SK-N-SH (cell line): ENCODE data around the gene GSK3A. TPM values are rescaled to one million over a fixed set of nuclear protein-coding genes. Genes with fewer than 3 reads are reported as not detected.

Experiments used
- CTCF ChIA-PET: fragments of 300-600, 350-600 bp; formaldehyde crosslinking; extraction: SDS; loops from one replicate; lab custom pipeline; 2021; lab: Yijun Ruan, JAX
- POLR2A ChIA-PET: fragments of 350-600 bp; sonication (Branson Sonifier 250); formaldehyde crosslinking; extraction: SDS; loops from one replicate; lab custom pipeline; 2020; ENCODE audit warnings: antibody characterized with exemption, inconsistent platforms; lab: Yijun Ruan, JAX
- DNase-seq: peaks from one replicate; pipeline ENCODE4 v3.0.0; 2012
- H2AFZ ChIP-seq: fragments of 200-600 bp; sonication (generic); 2 replicates; pipeline ENCODE4 v1.8.1; 2016; ENCODE audit warnings: antibody characterized with exemption, mild to moderate bottlenecking, low read depth
- H3F3A ChIP-seq: fragments of 200-600 bp; sonication (generic); replicated peaks from 2 replicates; pipeline ENCODE3; 2016; ENCODE audit warnings: antibody characterized with exemption, mild to moderate bottlenecking; ENCODE audit not compliant: insufficient read depth
- H3K27ac ChIP-seq, 2 experiments: fragments of 200-500 bp in 1 of 2; fragments of 200-600 bp in 1 of 2; sonication (Bioruptor generic) in 1 of 2; sonication (generic), shearing (Covaris generic) in 1 of 2; 2 replicates each; pipeline versions ENCODE4 v1.5.1 to v1.6.1; 2014 to 2016; ENCODE audit warnings: low read depth in 2 of 2, inconsistent platforms in 1 of 2, low read length in 1 of 2, mild to moderate bottlenecking in 1 of 2, mixed read lengths in 1 of 2
- H3K27me3 ChIP-seq: fragments of 200-600 bp; sonication (generic), shearing (Covaris generic); 2 replicates; pipeline ENCODE4 v1.6.1; 2016; ENCODE audit warnings: mixed run types; ENCODE audit not compliant: insufficient read depth
- H3K36me3 ChIP-seq, 2 experiments: fragments of 200-500 bp in 1 of 2; fragments of 200-600 bp in 1 of 2; sonication (Bioruptor generic) in 1 of 2; sonication (generic) in 1 of 2; replicated peaks in 1 of 2; 2 replicates each; pipeline versions ENCODE3 to v1.5.1; 2014 to 2016; ENCODE audit warnings: low read length in 1 of 2, mild to moderate bottlenecking in 1 of 2; ENCODE audit not compliant: insufficient read depth in 2 of 2, control insufficient read depth in 1 of 2
- H3K4me1 ChIP-seq, 2 experiments: fragments of 200-500 bp in 1 of 2; fragments of 200-600 bp in 1 of 2; sonication (Bioruptor generic) in 1 of 2; sonication (generic), shearing (Covaris generic) in 1 of 2; 2 replicates each; pipeline versions ENCODE4 v1.5.1 to v1.6.1; 2014 to 2016; ENCODE audit warnings: low read depth in 1 of 2, low read length in 1 of 2, mixed run types in 1 of 2; ENCODE audit not compliant: insufficient read depth in 2 of 2, control insufficient read depth in 1 of 2
- H3K4me2 ChIP-seq: fragments of 200-600 bp; sonication (generic), shearing (Covaris generic); 2 replicates; pipeline ENCODE4 v1.6.1; 2017; ENCODE audit warnings: mixed run types
- H3K4me3 ChIP-seq, 2 experiments: fragments of 200-500 bp in 1 of 2; fragments of 200-600 bp in 1 of 2; sonication (Bioruptor generic) in 1 of 2; sonication (generic), shearing (Covaris generic) in 1 of 2; 2 replicates each; pipeline versions ENCODE4 v1.5.1 to v1.8.1; 2014 to 2016; ENCODE audit warnings: low read depth in 2 of 2, inconsistent platforms in 1 of 2, low read length in 1 of 2, mild to moderate bottlenecking in 1 of 2, mixed read lengths in 1 of 2, moderate library complexity in 1 of 2
- H3K79me2 ChIP-seq: fragments of 200-600 bp; sonication (generic); 2 replicates; pipeline ENCODE4 v1.8.1; 2017; ENCODE audit warnings: mild to moderate bottlenecking; ENCODE audit not compliant: insufficient read depth
- H3K9ac ChIP-seq: fragments of 200-600 bp; sonication (generic); 2 replicates; pipeline ENCODE4 v1.6.1; 2017; ENCODE audit warnings: mixed run types
- H3K9me2 ChIP-seq: fragments of 200-600 bp; sonication (generic); 2 replicates; pipeline ENCODE4 v1.6.1; 2017; ENCODE audit warnings: mixed run types
- H3K9me3 ChIP-seq: fragments of 200-600 bp; sonication (generic); 2 replicates; pipeline ENCODE4 v1.6.1; 2017; ENCODE audit warnings: mixed run types, mild to moderate bottlenecking, moderate library complexity
- H4K20me1 ChIP-seq: fragments of 200-600 bp; sonication (generic); 2 replicates; pipeline ENCODE4 v1.6.1; 2017; ENCODE audit warnings: mild to moderate bottlenecking, mixed run types; ENCODE audit not compliant: insufficient read depth
- CTCF ChIP-seq: fragments of 200-600 bp; sonication (generic); IDR thresholded peaks from 2 replicates; pipeline ENCODE4 v1.6.1; 2017; ENCODE audit warnings: antibody characterized with exemption, mild to moderate bottlenecking, moderate library complexity
- ELF1 ChIP-seq: IDR thresholded peaks from 2 replicates; pipeline ENCODE4 v1.4.0; 2012
- EP300 ChIP-seq, 2 experiments: IDR thresholded peaks; 2 replicates each; pipeline versions ENCODE4 v1.4.0 to v1.6.1; 2012; ENCODE audit warnings: borderline replicate concordance in 1 of 2, low read depth in 1 of 2, low read length in 1 of 2
- FOXM1 ChIP-seq: IDR thresholded peaks from 2 replicates; pipeline ENCODE4 v1.4.0; 2012; ENCODE audit warnings: low read depth, mild to moderate bottlenecking
- GATA2 ChIP-seq: sonication (generic); formaldehyde crosslinking; IDR thresholded peaks from 2 replicates; pipeline ENCODE4 v1.5.0; 2020; ENCODE audit warnings: mild to moderate bottlenecking, missing genetic modification reagents
- IRF3 ChIP-seq: fragments of 150-350 bp; IDR thresholded peaks from 2 replicates; pipeline ENCODE4 v1.6.1; 2016; ENCODE audit warnings: mild to moderate bottlenecking, low read depth, low read length
- JUND ChIP-seq: IDR thresholded peaks from 2 replicates; pipeline ENCODE4 v1.4.0; 2012
- MEF2A ChIP-seq: IDR thresholded peaks from 2 replicates; pipeline ENCODE4 v1.4.0; 2012; ENCODE audit warnings: low read depth, borderline replicate concordance
- POLR2AphosphoS5 ChIP-seq: IDR thresholded peaks from 2 replicates; pipeline ENCODE4 v1.6.1; 2012; ENCODE audit warnings: low read depth, low read length
- RAD21 ChIP-seq: IDR thresholded peaks from 2 replicates; pipeline ENCODE4 v1.6.1; 2012; ENCODE audit warnings: mild to moderate bottlenecking, low read length
- SIN3A ChIP-seq: IDR thresholded peaks from 2 replicates; pipeline ENCODE4 v1.6.1; 2012; ENCODE audit warnings: low read depth, mild to moderate bottlenecking, low read length, moderate library complexity, borderline replicate concordance
- SMC3 ChIP-seq: IDR thresholded peaks from 2 replicates; pipeline ENCODE4 v1.6.1; 2012; ENCODE audit warnings: low read depth, low read length, improper control_type of control experiment
- WGBS: methylation state at CpG from one replicate; pipeline ENCODE4 v1.1.6; 2017; ENCODE audit warnings: low lambda C conversion rate; 5-methylcytosine and 5-hydroxymethylcytosine counted together
- polyA plus RNA-seq, 3 experiments: library from polyadenylated mRNA; depleted of rRNA; stranded (reverse); fragments of >200 nt; gene quantifications; 2 replicates each; pipeline ENCODE4 v1.2.3, GENCODE V29; 2012
- TF ChIP-seq, protein P1 (sequence below): IDR thresholded peaks from 2 replicates; pipeline ENCODE4; 2012
- TF ChIP-seq, protein P2 (sequence below): IDR thresholded peaks from 2 replicates; pipeline ENCODE4 v1.4.0; 2012; ENCODE audit warnings: low read depth

GSK3A gene
- polyA plus RNA-seq, 1 of the 3 experiments (the other 2 are of a cell fraction) = 42.1 TPM

GRCh38 chr19:42246922-42247639, 4.7 kb upstream of the GSK3A start:
- WGBS = 94% methylated on average over 7 of the region's 7 CpGs
- H3K79me2 ChIP-seq = peaks cover 49% of the 10 kb centered on the region
- H3K27ac ChIP-seq = peak overlapping the region; percentile 61 to 83
- H3K36me3 ChIP-seq = peaks cover 10 to 23% of the 10 kb centered on the region in 2 experiments
- no peaks in the 10 kb centered on the region for H3K9me3 ChIP-seq
- peaks cover 30 to 36% of the 10 kb centered on the region in 2 experiments for H3K4me1 ChIP-seq
- no peak for DNase-seq
- H3K4me2 ChIP-seq = peak overlapping the region; percentile 55; the same call in 1 of the 2 replicates
- H3K27me3 ChIP-seq = no peaks in the 10 kb centered on the region
- H3K9ac ChIP-seq = 0 out of 2 replicates have a peak overlapping the region, but pooled peaks have one; percentile 17
- H3F3A ChIP-seq = peaks cover 55% of the 10 kb centered on the region
- TF ChIP-seq FOXM1 (no peak), SIN3A (no peak), EP300 (IDR thresholded peaks at IDR 0.05; ENCODE audit: borderline replicate concordance in 1 of 2, low read depth in 1 of 2, low read length in 1 of 2) (no peak), POLR2AphosphoS5 (peak; percentile 10; the same call in 1 of the 2 replicates), ELF1 (no peak), GATA2 (no peak)
- CTCF ChIA-PET = interaction anchor here (0.8 to 14.8 kb wide), 9 partner anchors 9 to 139 kb away, joined by 3 to 205 read pairs (median 4); partner anchors contain the start of gene ZNF526
- H4K20me1 ChIP-seq = peaks cover 57% of the 10 kb centered on the region
- no peaks in the 10 kb centered on the region for H3K9me2 ChIP-seq
- no peak overlapping the region for H2AFZ ChIP-seq
- H3K4me3 ChIP-seq = no peak overlapping the region
- POLR2A ChIA-PET = interaction anchor here (0.6 to 3.3 kb wide), 6 partner anchors 15 to 81 kb away, joined by 3 to 35 read pairs (median 4); no protein-coding TSS in a partner anchor

DNA sequence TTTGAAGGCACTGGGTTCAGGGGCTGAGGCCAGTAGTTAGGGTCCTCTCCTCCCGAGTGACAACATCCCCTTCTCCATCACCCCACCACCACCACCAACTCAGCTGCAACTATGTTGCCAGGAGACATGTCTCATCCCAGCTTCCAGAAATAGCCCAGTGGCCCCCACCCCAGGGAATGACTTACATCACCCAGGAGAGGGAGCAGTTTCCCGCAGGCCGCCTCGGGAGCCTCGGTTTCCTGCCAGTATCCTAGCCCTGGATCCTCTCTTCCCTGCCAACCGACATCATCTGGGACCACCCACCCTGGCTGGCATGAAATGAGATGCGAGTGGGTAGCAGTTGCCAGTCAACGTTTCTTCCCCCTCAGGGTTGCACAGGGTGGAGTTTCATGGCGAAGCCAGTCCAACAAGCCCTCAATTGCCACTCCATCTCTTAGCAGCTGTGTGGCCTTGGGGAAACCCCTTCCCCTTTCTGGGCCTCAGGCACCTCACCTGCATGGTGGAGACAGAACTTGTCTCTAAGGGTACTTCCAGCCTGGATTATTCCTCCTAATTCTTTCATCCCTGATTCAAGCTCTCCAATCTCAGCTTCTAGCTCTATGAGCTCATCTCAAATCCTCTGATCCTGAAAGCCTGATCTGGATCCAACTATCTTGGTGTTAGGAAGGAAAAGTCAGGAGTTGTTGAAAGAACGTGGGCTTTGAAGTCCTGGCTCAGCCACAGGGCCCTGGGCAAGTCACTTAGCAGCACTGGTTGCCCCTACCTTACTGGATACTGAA, 3.9 kb upstream of the GSK3A start:
- H3K79me2 ChIP-seq = peaks cover 49% of the 10 kb centered on the region
- no peak for TF ChIP-seq EP300 (IDR thresholded peaks at IDR 0.05; ENCODE audit: borderline replicate concordance in 1 of 2, low read depth in 1 of 2, low read length in 1 of 2)
- TF ChIP-seq, protein P1, sequence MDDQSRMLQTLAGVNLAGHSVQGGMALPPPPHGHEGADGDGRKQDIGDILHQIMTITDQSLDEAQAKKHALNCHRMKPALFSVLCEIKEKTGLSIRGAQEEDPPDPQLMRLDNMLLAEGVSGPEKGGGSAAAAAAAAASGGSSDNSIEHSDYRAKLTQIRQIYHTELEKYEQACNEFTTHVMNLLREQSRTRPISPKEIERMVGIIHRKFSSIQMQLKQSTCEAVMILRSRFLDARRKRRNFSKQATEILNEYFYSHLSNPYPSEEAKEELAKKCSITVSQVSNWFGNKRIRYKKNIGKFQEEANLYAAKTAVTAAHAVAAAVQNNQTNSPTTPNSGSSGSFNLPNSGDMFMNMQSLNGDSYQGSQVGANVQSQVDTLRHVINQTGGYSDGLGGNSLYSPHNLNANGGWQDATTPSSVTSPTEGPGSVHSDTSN = peak; percentile 42
- peak; percentile 10; the same call in 1 of the 2 replicates for TF ChIP-seq JUND
- TF ChIP-seq IRF3 = no peak
- TF ChIP-seq RAD21 = peak; percentile 65
- TF ChIP-seq SMC3 = peak; percentile 68
- peak; percentile 72 for TF ChIP-seq POLR2AphosphoS5
- TF ChIP-seq SIN3A = 0 out of 2 replicates have a peak, but pooled peaks have one; percentile 47
- TF ChIP-seq CTCF = peak; percentile 73
- TF ChIP-seq, protein P2, sequence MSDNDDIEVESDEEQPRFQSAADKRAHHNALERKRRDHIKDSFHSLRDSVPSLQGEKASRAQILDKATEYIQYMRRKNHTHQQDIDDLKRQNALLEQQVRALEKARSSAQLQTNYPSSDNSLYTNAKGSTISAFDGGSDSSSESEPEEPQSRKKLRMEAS = no peak
- TF ChIP-seq MEF2A = peak; percentile 66; the same call in 1 of the 2 replicates
- TF ChIP-seq, all 33 proteins: peak for 8
- H3K4me1 ChIP-seq = peaks cover 26 to 31% of the 10 kb centered on the region in 2 experiments
- H3K27ac ChIP-seq = peak overlapping the region; percentile 61 to 83
- H4K20me1 ChIP-seq = peaks cover 50% of the 10 kb centered on the region
- peaks cover 10 to 23% of the 10 kb centered on the region in 2 experiments for H3K36me3 ChIP-seq
- H3K9ac ChIP-seq = 0 out of 2 replicates have a peak overlapping the region, but pooled peaks have one; percentile 17
- CTCF ChIA-PET = interaction anchor here (0.6 to 14.8 kb wide), 12 partner anchors 10 to 138 kb away, joined by 3 to 205 read pairs (median 4); partner anchors contain the start of genes DEDD2 and ZNF526
- no peaks in the 10 kb centered on the region for H3K9me3 ChIP-seq
- H3K9me2 ChIP-seq = no peaks in the 10 kb centered on the region
- H3F3A ChIP-seq = peaks cover 52% of the 10 kb centered on the region
- peak overlapping the region; percentile 55; the same call in 1 of the 2 replicates for H3K4me2 ChIP-seq
- DNase-seq = peak; percentile 74
- H3K4me3 ChIP-seq = no peak overlapping the region; a peak in 1 of 4 replicates
- H2AFZ ChIP-seq = no peak overlapping the region
- H3K27me3 ChIP-seq = no peaks in the 10 kb centered on the region
- 39% methylated on average over 9 of the region's 10 CpGs for WGBS
- POLR2A ChIA-PET = interaction anchor here (0.7 to 3.3 kb wide), 5 partner anchors 16 to 41 kb away, joined by 3 to 35 read pairs (median 4); no protein-coding TSS in a partner anchor
